Fibroblast of lung (primary cell): ENCODE data around the gene SLC22A17.

Experiments used
- CTCF ChIP-seq, 2 donors: IDR thresholded peaks in 1 of 2; conservative IDR thresholded peaks in 1 of 2; 1 replicate in 1 of 2; 2 replicates in 1 of 2; pipeline ENCODE4 v1.5.1; 2011 to 2012; ENCODE audit warnings: low read length in 2 of 2, control low read depth in 1 of 2, inconsistent platforms in 1 of 2, low read depth in 1 of 2, mild to moderate bottlenecking in 1 of 2
- EZH2 ChIP-seq: IDR thresholded peaks from 2 replicates; pipeline ENCODE4 v1.5.1; 2012; ENCODE audit warnings: low read length, control low read depth, mild to moderate bottlenecking; ENCODE audit errors: missing control alignments

- TF ChIP-seq CTCF (conservative IDR thresholded peaks at IDR 0.05 in 1 of 2, IDR thresholded peaks at IDR 0.05 in 1 of 2; ENCODE audit: low read depth in 1 of 2, low read length in 2 of 2) (no peak), EZH2 (no peak)
These were observed 46.1 kb downstream of the SLC22A17 start, which contains the start of gene BCL2L2 for GRCh38 chr14:23306412-23307145.
